IMR-90 (cell line): Measurements from ENCODE around the gene IL1R2. TPM values are rescaled to one million over a fixed set of nuclear protein-coding genes. Genes with fewer than 3 reads are reported as not detected.
A peak's percentile ranks its signal among the peaks of the same experiment; 100 is the strongest.

Experiments
- ATAC-seq: fragments of 200-7000 bp; cut with Tn5 transposase; 2 replicates; pipeline ENCODE4 v1.9.1; 2020; ENCODE audit warnings: low read depth, mild to moderate bottlenecking, moderate library complexity
- BruUV-seq: library from RNA; stranded (reverse); fragments of 400-500 nt; replicated peaks from 2 replicates; lab custom pipeline; 2021; lab: Mats Ljungman, UMichigan
- CTCF ChIA-PET: fragments of 300-600 bp; formaldehyde crosslinking; extraction: SDS; loops from one replicate; lab custom pipeline; 2021; ENCODE audit warnings: antibody characterized with exemption; lab: Yijun Ruan, JAX
- POLR2A ChIA-PET: fragments of 300-600 bp; sonication (Branson Sonifier 250); formaldehyde crosslinking; loops from one replicate; lab custom pipeline; 2022; ENCODE audit warnings: antibody characterized with exemption; ENCODE audit not compliant: unreplicated experiment; lab: Charles Lee
- DNase-seq: peaks from one replicate; pipeline ENCODE4 v3.0.0; 2013
- H2AFZ ChIP-seq: replicated peaks from 2 replicates; pipeline ENCODE3; 2013; ENCODE audit warnings: low read length, mild to moderate bottlenecking; ENCODE audit not compliant: poor library complexity
- H2AK5ac ChIP-seq: 2 replicates; pipeline ENCODE4 v1.6.1; 2013; ENCODE audit warnings: low read depth, low read length, inconsistent platforms
- H2AK9ac ChIP-seq: replicated peaks from 2 replicates; pipeline ENCODE3; 2013; ENCODE audit warnings: mild to moderate bottlenecking, low read depth, low read length, moderate library complexity; ENCODE audit not compliant: poor library complexity
- H2BK120ac ChIP-seq: 2 replicates; pipeline ENCODE4 v1.6.1; 2013; ENCODE audit warnings: low read depth, low read length, inconsistent platforms
- H2BK15ac ChIP-seq: 3 replicates; pipeline ENCODE4 v1.6.1; 2013; ENCODE audit warnings: low read depth, low read length, inconsistent platforms
- H2BK20ac ChIP-seq: 2 replicates; pipeline ENCODE4 v1.6.1; 2013; ENCODE audit warnings: low read depth, mild to moderate bottlenecking, inconsistent platforms, low read length, moderate library complexity
- H2BK5ac ChIP-seq: 2 replicates; pipeline ENCODE4 v1.6.1; 2013; ENCODE audit warnings: mild to moderate bottlenecking, low read depth, low read length, inconsistent platforms; ENCODE audit not compliant: poor library complexity, severe bottlenecking
- H3K14ac ChIP-seq: replicated peaks from 2 replicates; pipeline ENCODE4 v1.6.1; 2013; ENCODE audit warnings: low read depth, low read length, inconsistent platforms
- H3K18ac ChIP-seq: 2 replicates; pipeline ENCODE4 v1.6.1; 2013; ENCODE audit warnings: low read depth, low read length, control low read depth
- H3K23ac ChIP-seq: 2 replicates; pipeline ENCODE4 v1.6.1; 2013; ENCODE audit warnings: low read depth, low read length, inconsistent platforms
- H3K27ac ChIP-seq: 2 replicates; pipeline ENCODE4 v1.5.1; 2013; ENCODE audit warnings: mild to moderate bottlenecking, control low read depth, low read length; ENCODE audit not compliant: insufficient read depth
- H3K27me3 ChIP-seq: 2 replicates; pipeline ENCODE4 v1.6.1; 2013; ENCODE audit warnings: low read length; ENCODE audit not compliant: control insufficient read depth, insufficient read depth
- H3K36me3 ChIP-seq: 2 replicates; pipeline ENCODE4 v1.6.1; 2013; ENCODE audit warnings: low read length, mixed read lengths; ENCODE audit not compliant: control insufficient read depth, insufficient read depth
- H3K4ac ChIP-seq: 2 replicates; pipeline ENCODE4 v1.6.1; 2013; ENCODE audit warnings: low read depth, low read length, inconsistent platforms
- H3K4me1 ChIP-seq: 2 replicates; pipeline ENCODE4 v1.6.1; 2013; ENCODE audit warnings: low read length, mixed read lengths; ENCODE audit not compliant: control insufficient read depth, insufficient read depth
- H3K4me2 ChIP-seq: 2 replicates; pipeline ENCODE4 v1.6.1; 2013; ENCODE audit warnings: low read depth, mild to moderate bottlenecking, control low read depth, low read length, moderate library complexity
- H3K4me3 ChIP-seq: 2 replicates; pipeline ENCODE4 v1.5.1; 2013; ENCODE audit warnings: low read depth, mild to moderate bottlenecking, control low read depth, low read length, moderate library complexity; ENCODE audit not compliant: insufficient read depth
- H3K56ac ChIP-seq: 2 replicates; pipeline ENCODE4 v1.6.1; 2013; ENCODE audit warnings: low read length, inconsistent platforms; ENCODE audit not compliant: insufficient read depth; ENCODE audit errors: extremely low read depth
- H3K79me1 ChIP-seq, 2 experiments: 2 replicates each; pipeline ENCODE4 v1.6.1; 2013; ENCODE audit warnings: low read length in 2 of 2, inconsistent platforms in 1 of 2, low read depth in 1 of 2
- H3K9ac ChIP-seq: 2 replicates; pipeline ENCODE4 v1.6.1; 2013; ENCODE audit warnings: low read depth, low read length, control low read depth
- H3K9me1 ChIP-seq: 2 replicates; pipeline ENCODE4 v1.6.1; 2013; ENCODE audit warnings: low read length, inconsistent platforms; ENCODE audit not compliant: insufficient read depth
- H3K9me3 ChIP-seq: 2 replicates; pipeline ENCODE4 v1.6.1; 2013; ENCODE audit warnings: low read length; ENCODE audit not compliant: control insufficient read depth, insufficient read depth
- H4K20me1 ChIP-seq: 2 replicates; pipeline ENCODE4 v1.6.1; 2013; ENCODE audit warnings: low read length, inconsistent platforms; ENCODE audit not compliant: insufficient read depth
- H4K5ac ChIP-seq: 2 replicates; pipeline ENCODE4 v1.6.1; 2013; ENCODE audit warnings: mild to moderate bottlenecking, low read depth, low read length, control low read depth
- H4K8ac ChIP-seq, 2 experiments: 2 replicates each; pipeline ENCODE4 v1.6.1; 2013; ENCODE audit warnings: low read depth in 2 of 2, low read length in 2 of 2, control low read depth in 1 of 2, inconsistent platforms in 1 of 2
- H4K91ac ChIP-seq: 2 replicates; pipeline ENCODE4 v1.6.1; 2013; ENCODE audit warnings: low read depth, low read length, inconsistent platforms; ENCODE audit not compliant: insufficient read depth
- BHLHE40 ChIP-seq: fragments of 150-350 bp; IDR thresholded peaks from 2 replicates; pipeline ENCODE4 v1.6.1; 2016; ENCODE audit warnings: mild to moderate bottlenecking, low read depth, low read length
- CEBPB ChIP-seq: IDR thresholded peaks from 2 replicates; pipeline ENCODE4 v1.6.1; 2012; ENCODE audit warnings: low read depth, low read length, improper control_type of control experiment
- CHD1 ChIP-seq: IDR thresholded peaks from 2 replicates; pipeline ENCODE4 v1.6.1; 2012; ENCODE audit warnings: low read depth, low read length, improper control_type of control experiment
- MAZ ChIP-seq: IDR thresholded peaks from 2 replicates; pipeline ENCODE4 v1.6.1; 2012; ENCODE audit warnings: low read depth, mild to moderate bottlenecking, low read length, improper control_type of control experiment, moderate library complexity, borderline replicate concordance
- MXI1 ChIP-seq: IDR thresholded peaks from 2 replicates; pipeline ENCODE4 v1.6.1; 2012; ENCODE audit warnings: low read depth, mild to moderate bottlenecking, low read length, moderate library complexity, borderline replicate concordance
- RCOR1 ChIP-seq: IDR thresholded peaks from 2 replicates; pipeline ENCODE4 v1.6.1; 2012; ENCODE audit warnings: mild to moderate bottlenecking, low read length, improper control_type of control experiment; ENCODE audit not compliant: insufficient replicate concordance
- WGBS, 2 experiments: methylation state at CpG; one replicate each; pipeline versions ENCODE4 v1.1.5 to v1.1.7; 2013; ENCODE audit warnings: missing lambda C conversion rate in 2 of 2; ENCODE audit not compliant: insufficient read length in 1 of 2; ENCODE audit errors: extremely low coverage in 2 of 2; 5-methylcytosine and 5-hydroxymethylcytosine counted together
- dilution Hi-C: fragments of 300-500 bp; cut with HindIII; formaldehyde crosslinking; loops from one replicate; pipeline ENCODE4 v1.14.3; 2018; ENCODE audit warnings: low sequenced_read_pairs; ENCODE audit not compliant: unreplicated experiment
- in situ Hi-C: fragments of 300-500 bp; cut with MboI; formaldehyde crosslinking; loops from 3 replicates; pipeline ENCODE4 v1.14.3; 2019; ENCODE audit warnings: low sequenced_read_pairs, inconsistent platforms, mixed read lengths
- intact Hi-C: fragments of 100-400 bp; cut with micrococcal nuclease; formaldehyde crosslinking; loops from 2 replicates; pipeline ENCODE4 v1.10.0; 2022
- polyA plus RNA-seq, 3 experiments: library from polyadenylated mRNA; depleted of rRNA; stranded (reverse); fragments of >200 nt; gene quantifications; 2 replicates each; pipeline ENCODE4 v1.2.3, GENCODE V29; 2012; ENCODE audit warnings: low replicate concordance in 1 of 3
- total RNA-seq: library from RNA; depleted of rRNA; stranded (reverse); fragments of >200 nt; gene quantifications from 2 replicates; pipeline ENCODE4 v1.2.3, GENCODE V29; 2012
- TF ChIP-seq, protein P1 (sequence below): conservative IDR thresholded peaks from 2 replicates; pipeline ENCODE4 v1.5.1; 2012; ENCODE audit warnings: mild to moderate bottlenecking, low read depth, low read length, improper control_type of control experiment

IL1R2 gene
- total and polyA plus RNA-seq, 2 of the 4 experiments (the other 2 are of a cell fraction): not detected

DNA sequence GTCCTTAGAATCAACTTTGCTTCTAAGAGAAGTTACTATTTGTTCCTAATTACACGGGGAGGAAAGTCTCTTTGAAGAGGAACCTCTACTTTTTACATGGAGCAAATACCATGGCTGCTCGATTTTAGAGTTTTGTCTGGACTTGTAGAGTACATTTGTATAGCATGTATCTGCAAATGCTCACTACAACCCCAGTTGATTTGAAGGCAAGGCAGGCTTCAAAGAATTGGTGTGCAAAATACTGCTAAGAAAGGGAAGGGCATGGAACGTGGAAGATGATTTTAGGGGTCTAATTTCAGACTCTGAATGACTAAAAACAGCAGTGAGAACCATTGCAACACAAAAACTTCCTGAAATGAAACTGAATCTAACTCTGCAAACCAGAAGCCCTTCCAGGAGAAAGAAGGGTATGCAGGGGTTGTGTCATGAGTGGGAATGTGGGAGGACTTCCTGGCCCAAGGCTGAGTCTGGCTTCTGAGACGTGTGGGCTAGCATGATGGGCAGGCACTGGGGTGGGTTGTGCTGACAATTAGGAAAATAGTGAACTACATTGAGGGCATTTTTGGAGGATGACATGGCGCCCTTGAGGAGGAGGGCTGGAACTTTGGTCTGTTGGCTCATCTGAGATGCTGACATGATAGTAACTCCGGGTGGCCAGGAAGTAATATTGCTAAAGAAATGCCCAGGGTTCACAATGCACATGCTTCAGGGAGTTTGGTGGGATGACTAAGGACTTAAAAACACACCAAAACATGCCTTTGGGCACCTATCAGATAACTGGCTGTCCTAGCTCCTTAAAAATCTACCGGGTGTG is 18.9 kb upstream of the IL1R2 start:
- peak overlapping the region; percentile 63; the same call in 1 of the 2 replicates for H2BK120ac ChIP-seq
- peaks cover 21% of the 10 kb centered on the region for H3K4me1 ChIP-seq
- peak overlapping the region; percentile 70; the same call in 1 of the 2 replicates for H2BK20ac ChIP-seq
- WGBS, 2 experiments: 0% methylated on average over 1 of the region's 7 CpGs; no CpG with 5 or more reads in 1 of the 2 experiments
- dilution Hi-C loops (no loop called here), intact Hi-C loops (no loop called here), in situ Hi-C loops (no loop called here)
- peak overlapping the region; percentile 25; the same call in 1 of the 2 replicates for H3K27ac ChIP-seq
- H3K4me2 ChIP-seq: peak overlapping the region; percentile 37; the same call in 1 of the 2 replicates
- no peak overlapping the region for H3K4me3 ChIP-seq
- ATAC-seq: peak; percentile 67
- ChIA-PET CTCF (no interaction called here), POLR2A (no interaction called here)
- TF ChIP-seq CHD1 (no peak), MXI1 (0 out of 2 replicates have a peak, but pooled peaks have one; percentile 24), MAZ (0 out of 2 replicates have a peak, but pooled peaks have one; percentile 12), RCOR1 (no peak), CEBPB (peak; percentile 46), BHLHE40 (peak; percentile 39; the same call in 1 of the 2 replicates)
- TF ChIP-seq, protein P1, sequence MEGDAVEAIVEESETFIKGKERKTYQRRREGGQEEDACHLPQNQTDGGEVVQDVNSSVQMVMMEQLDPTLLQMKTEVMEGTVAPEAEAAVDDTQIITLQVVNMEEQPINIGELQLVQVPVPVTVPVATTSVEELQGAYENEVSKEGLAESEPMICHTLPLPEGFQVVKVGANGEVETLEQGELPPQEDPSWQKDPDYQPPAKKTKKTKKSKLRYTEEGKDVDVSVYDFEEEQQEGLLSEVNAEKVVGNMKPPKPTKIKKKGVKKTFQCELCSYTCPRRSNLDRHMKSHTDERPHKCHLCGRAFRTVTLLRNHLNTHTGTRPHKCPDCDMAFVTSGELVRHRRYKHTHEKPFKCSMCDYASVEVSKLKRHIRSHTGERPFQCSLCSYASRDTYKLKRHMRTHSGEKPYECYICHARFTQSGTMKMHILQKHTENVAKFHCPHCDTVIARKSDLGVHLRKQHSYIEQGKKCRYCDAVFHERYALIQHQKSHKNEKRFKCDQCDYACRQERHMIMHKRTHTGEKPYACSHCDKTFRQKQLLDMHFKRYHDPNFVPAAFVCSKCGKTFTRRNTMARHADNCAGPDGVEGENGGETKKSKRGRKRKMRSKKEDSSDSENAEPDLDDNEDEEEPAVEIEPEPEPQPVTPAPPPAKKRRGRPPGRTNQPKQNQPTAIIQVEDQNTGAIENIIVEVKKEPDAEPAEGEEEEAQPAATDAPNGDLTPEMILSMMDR: no peak
- no peaks in the 10 kb centered on the region for H4K20me1 ChIP-seq
- no peak overlapping the region for H3K56ac ChIP-seq
- 0 out of 3 replicates have a peak overlapping the region, but pooled peaks have one; percentile 24 for H2BK15ac ChIP-seq
- peak overlapping the region; percentile 76 for H2BK5ac ChIP-seq
- no peak overlapping the region for H2AK5ac ChIP-seq
- no TSS peak for BruUV-seq
- H3K9me1 ChIP-seq: 0 out of 2 replicates have a peak, but pooled peaks cover 3% of the 10 kb centered on the region
- H3K9ac ChIP-seq: no peak overlapping the region
- peaks cover 2% of the 10 kb centered on the region; the same call in 1 of the 2 replicates for H3K9me3 ChIP-seq
- H3K14ac ChIP-seq: peak overlapping the region; percentile 37; the same call in 1 of the 2 replicates
- peak overlapping the region; percentile 62; the same call in 1 of the 2 replicates for H3K4ac ChIP-seq
- H4K91ac ChIP-seq: peak overlapping the region; percentile 45; the same call in 1 of the 2 replicates
- peak overlapping the region; percentile 54 for H2AFZ ChIP-seq
- H3K18ac ChIP-seq: peak overlapping the region; percentile 92
- peak overlapping the region; percentile 65 for H4K5ac ChIP-seq
- H3K36me3 ChIP-seq: no peaks in the 10 kb centered on the region
- H3K79me1 ChIP-seq: no peaks in the 10 kb centered on the region
- H2AK9ac ChIP-seq: no peak overlapping the region
- H4K8ac ChIP-seq: peak overlapping the region; percentile 12 to 76; a peak in 3 of 4 replicates
- H3K23ac ChIP-seq: peak overlapping the region; percentile 28; the same call in 1 of the 2 replicates
- no peaks in the 10 kb centered on the region; the same call in none of the 2 replicates for H3K27me3 ChIP-seq
- peak; percentile 76 for DNase-seq
